ENCODE results near the gene TMEM175. TPM values are rescaled to one million over a fixed set of nuclear protein-coding genes. Genes with fewer than 3 reads are reported as not detected.

TMEM175 gene
- total RNA-seq, 5 donors from 2014 or later (not counting 1 experiment from before 2014, with no cell fraction given) = 44.3 to 60.9 (median 53.0) TPM

DNA sequence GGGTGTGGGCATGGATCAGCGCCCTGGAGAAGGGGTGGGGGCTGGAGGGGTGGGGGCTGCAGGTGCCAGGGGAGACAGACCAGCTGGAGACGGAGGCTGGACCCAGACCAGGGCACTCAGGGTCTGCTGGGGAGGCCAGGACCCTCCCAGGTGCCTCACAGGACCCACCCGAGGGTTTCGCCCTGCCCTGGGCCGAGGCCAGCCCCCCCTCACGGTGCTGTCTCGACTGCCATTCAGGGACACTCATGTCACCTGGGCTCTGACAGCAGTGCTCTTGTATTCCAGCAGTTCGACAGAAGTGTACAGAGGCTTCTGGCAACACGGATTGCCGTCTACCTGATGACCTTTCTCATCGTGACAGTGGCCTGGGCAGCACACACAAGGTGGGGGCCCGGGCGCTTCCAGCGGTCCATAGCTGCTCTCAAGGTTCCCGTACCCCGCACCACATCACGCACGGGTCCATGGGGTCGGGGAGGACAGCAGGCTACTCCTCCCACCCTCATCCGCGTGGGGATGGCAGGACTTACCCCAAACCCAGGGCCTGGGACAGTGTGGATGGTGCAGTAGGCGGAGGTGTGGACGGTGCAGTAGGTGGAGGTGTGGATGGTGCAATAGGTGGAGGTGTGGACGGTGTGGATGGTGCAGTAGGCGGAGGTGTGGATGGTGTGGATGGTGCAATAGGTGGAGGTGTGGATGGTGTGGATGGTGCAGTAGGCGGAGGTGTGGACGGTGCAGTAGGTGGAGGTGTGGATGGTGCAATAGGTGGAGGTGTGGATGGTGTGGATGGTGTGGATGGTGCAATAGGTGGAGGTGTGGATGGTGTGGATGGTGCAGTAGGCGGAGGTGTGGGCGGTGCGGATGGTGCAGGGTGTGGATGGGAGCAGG is 18.1 kb downstream of the TMEM175 start:
- Mint-ChIP-seq H3K36me3 (peaks cover 12% of the 10 kb centered on the region), H3K9me3 (no peaks in the 10 kb centered on the region), H3K27me3 (no peaks in the 10 kb centered on the region), H3K4me3 (no peak overlapping the region), H3K27ac (no peak overlapping the region), H3K4me1 (peaks cover under 1 to 13% (median 2%) of the 10 kb centered on the region in 3 donors)
- no peaks in the 10 kb centered on the region for H3K9me3 ChIP-seq
- no peaks in the 10 kb centered on the region for H3K27me3 ChIP-seq (replicated peaks in 1 of 2; ENCODE audit: control insufficient read depth in 2 of 2, extremely low read depth in 1 of 2, insufficient read depth in 2 of 2, low read length in 1 of 2)
- DNase-seq (no peak), ATAC-seq (replicated peaks in 1 of 4) (no peak)
- H3K27ac ChIP-seq (ENCODE audit: low read length) = no peak overlapping the region
- WGBS (ENCODE audit: insufficient coverage) = 88% methylated on average over 19 of the region's 30 CpGs
- H3K4me3 ChIP-seq (ENCODE audit: control insufficient read depth in 1 of 2, extremely low read depth in 1 of 2, low read length in 1 of 2) = no peak overlapping the region
- peaks cover 8 to 11% of the 10 kb centered on the region in 2 donors for H3K36me3 ChIP-seq (ENCODE audit: control insufficient read depth in 2 of 2, extremely low read depth in 1 of 2, insufficient read depth in 1 of 2, low read length in 1 of 2)
- ChIA-PET CTCF (no interaction called here), POLR2A (no interaction called here)
- H3K4me1 ChIP-seq (ENCODE audit: control insufficient read depth in 1 of 2, extremely low read depth in 1 of 2, insufficient read depth in 2 of 2, low read length in 2 of 2) = peaks cover 0 to 8% of the 10 kb centered on the region in 2 experiments

DNA sequence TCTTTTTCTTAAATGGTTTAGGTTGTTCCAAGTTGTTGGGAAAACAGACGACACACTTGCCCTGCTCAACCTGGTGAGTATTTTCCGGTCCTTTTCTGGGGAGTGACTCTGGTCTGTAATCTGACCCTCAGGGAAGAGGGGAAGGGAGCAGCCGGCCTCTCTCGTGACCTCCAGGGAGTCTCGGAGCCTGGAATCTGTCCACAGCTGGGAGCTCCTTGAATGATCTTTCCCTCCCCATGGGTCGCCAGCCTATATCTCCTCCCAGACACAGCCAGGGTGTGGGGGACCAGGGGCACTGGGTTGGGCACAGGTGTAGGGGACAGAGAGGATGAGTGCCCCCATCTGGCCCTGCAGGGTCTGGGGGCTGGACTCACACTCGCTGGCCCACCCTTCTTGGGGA is 18.9 kb downstream of the TMEM175 start:
- H3K27me3 Mint-ChIP-seq = no peaks in the 10 kb centered on the region
- no peak for DNase-seq
- CTCF ChIA-PET = no interaction called here
- no peak overlapping the region for H3K27ac Mint-ChIP-seq
- H3K27ac ChIP-seq (ENCODE audit: low read length) = no peak overlapping the region
- no peaks in the 10 kb centered on the region for H3K9me3 ChIP-seq
- H3K36me3 ChIP-seq (ENCODE audit: control insufficient read depth in 2 of 2, extremely low read depth in 1 of 2, insufficient read depth in 1 of 2, low read length in 1 of 2) = peaks cover 8 to 13% of the 10 kb centered on the region in 2 donors
- peaks cover 8% of the 10 kb centered on the region for H3K36me3 Mint-ChIP-seq
- H3K9me3 Mint-ChIP-seq = no peaks in the 10 kb centered on the region
- POLR2A ChIA-PET = no interaction called here
- H3K27me3 ChIP-seq (replicated peaks in 1 of 2; ENCODE audit: control insufficient read depth in 2 of 2, extremely low read depth in 1 of 2, insufficient read depth in 2 of 2, low read length in 1 of 2) = no peaks in the 10 kb centered on the region
- ATAC-seq (replicated peaks in 1 of 4) = no peak
- no peak overlapping the region for H3K4me3 ChIP-seq (ENCODE audit: control insufficient read depth in 1 of 2, extremely low read depth in 1 of 2, low read length in 1 of 2)
- peaks cover 0 to 6% of the 10 kb centered on the region in 2 experiments for H3K4me1 ChIP-seq (ENCODE audit: control insufficient read depth in 1 of 2, extremely low read depth in 1 of 2, insufficient read depth in 2 of 2, low read length in 2 of 2)
- no peak overlapping the region for H3K4me3 Mint-ChIP-seq
- peaks cover 0 to 5% (median 0%) of the 10 kb centered on the region in 3 donors for H3K4me1 Mint-ChIP-seq
- WGBS (ENCODE audit: insufficient coverage) = 100% methylated on average over 1 of the region's 7 CpGs

DNA sequence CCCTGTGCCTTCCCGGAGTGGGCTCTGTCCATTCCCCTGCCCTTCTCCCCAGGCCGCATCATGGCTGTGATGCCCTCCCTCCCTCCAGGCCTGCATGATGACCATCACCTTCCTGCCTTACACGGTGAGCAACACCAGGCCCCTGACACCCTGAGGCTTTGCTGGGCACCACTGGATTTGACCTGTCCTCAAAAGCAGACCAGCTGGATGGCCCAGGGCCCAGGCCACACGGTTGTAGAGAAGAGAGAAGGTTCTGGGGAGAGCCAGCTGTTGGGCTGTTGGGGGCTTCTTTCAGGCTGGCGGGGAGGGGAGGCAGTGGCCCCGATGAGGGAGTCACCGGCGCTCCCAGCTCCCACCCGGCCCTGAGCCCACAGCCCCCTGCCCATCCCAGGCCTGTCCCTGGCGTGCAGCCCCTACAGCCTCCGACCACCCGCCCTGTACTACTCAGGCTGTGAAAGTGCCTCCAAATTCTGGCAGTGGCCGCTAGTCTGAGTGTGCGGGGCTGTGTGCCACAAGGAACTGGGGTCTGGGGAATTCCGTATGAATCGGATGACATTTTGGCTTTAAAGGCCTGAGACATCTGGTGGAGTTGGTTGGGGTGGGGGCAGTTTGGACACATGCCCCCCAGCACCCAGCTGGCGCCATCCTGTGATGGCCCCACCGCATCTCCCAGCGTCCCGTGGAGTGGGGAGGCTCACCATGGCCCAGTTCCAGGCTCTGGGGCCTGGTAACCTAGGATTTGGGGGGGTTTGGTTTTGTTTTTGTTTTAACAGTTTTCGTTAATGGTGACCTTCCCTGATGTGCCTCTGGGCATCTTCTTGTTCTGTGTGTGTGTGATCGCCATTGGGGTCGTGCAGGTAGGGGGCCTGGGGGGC is 19.6 kb downstream of the TMEM175 start:
- 93% methylated on average over 14 of the region's 23 CpGs for WGBS (ENCODE audit: insufficient coverage)
- H3K27ac Mint-ChIP-seq = no peak overlapping the region

DNA sequence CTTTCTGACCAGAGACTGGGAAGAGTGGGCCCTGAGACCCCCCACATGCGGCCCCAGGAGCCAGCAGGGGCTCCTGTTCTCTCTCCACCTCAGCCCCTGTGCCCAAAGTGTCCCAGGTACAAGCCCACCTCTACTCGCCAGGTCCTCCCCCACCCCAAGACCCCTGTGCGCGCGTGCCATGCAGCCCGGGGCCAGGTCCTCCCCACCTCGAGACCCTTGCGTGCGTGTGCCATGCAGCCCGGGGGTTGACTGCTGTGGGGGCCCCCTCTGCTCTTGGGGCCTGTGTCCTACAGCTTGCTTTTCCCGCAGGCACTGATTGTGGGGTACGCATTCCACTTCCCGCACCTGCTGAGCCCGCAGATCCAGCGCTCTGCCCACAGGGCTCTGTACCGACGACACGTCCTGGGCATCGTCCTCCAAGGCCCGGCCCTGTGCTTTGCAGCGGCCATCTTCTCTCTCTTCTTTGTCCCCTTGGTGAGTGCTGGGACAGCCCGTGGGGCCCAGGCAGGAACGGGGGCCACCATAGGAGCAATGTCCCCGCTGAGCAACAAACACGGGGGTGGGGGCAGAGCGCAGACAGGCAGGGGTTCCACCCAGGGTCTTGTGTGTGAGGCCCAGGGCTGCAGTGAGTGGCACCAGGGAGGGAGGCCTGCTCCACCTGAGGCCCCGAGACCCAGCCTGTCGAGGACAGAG is 20.8 kb downstream of the TMEM175 start:
- H3K27ac Mint-ChIP-seq = no peak overlapping the region
- Histone ChIP-seq H3K36me3 (ENCODE audit: control insufficient read depth in 2 of 2, extremely low read depth in 1 of 2, insufficient read depth in 1 of 2, low read length in 1 of 2) (peaks cover 8 to 13% of the 10 kb centered on the region in 2 donors), H3K4me1 (ENCODE audit: control insufficient read depth in 1 of 2, extremely low read depth in 1 of 2, insufficient read depth in 2 of 2, low read length in 2 of 2) (no peaks in the 10 kb centered on the region), H3K27me3 (replicated peaks in 1 of 2; ENCODE audit: control insufficient read depth in 2 of 2, extremely low read depth in 1 of 2, insufficient read depth in 2 of 2, low read length in 1 of 2) (no peaks in the 10 kb centered on the region), H3K27ac (ENCODE audit: low read length) (no peak overlapping the region), H3K4me3 (ENCODE audit: control insufficient read depth in 1 of 2, extremely low read depth in 1 of 2, low read length in 1 of 2) (no peak overlapping the region), H3K9me3 (no peaks in the 10 kb centered on the region)
- H3K9me3 Mint-ChIP-seq = no peaks in the 10 kb centered on the region
- H3K36me3 Mint-ChIP-seq = peaks cover 8% of the 10 kb centered on the region
- 91% methylated on average over 25 of the region's 28 CpGs for WGBS (ENCODE audit: insufficient coverage)
- ATAC-seq (replicated peaks in 1 of 4) (no peak), DNase-seq (no peak)
- POLR2A ChIA-PET = no interaction called here
- CTCF ChIA-PET = no interaction called here
- H3K4me1 Mint-ChIP-seq = no peaks in the 10 kb centered on the region
- no peak overlapping the region for H3K4me3 Mint-ChIP-seq
- no peaks in the 10 kb centered on the region for H3K27me3 Mint-ChIP-seq

More for the DNA sequence above, 19.6 kb downstream of the TMEM175 start:
- DNase-seq (no peak), ATAC-seq (replicated peaks in 1 of 4) (no peak)
- H3K27me3 ChIP-seq (replicated peaks in 1 of 2; ENCODE audit: control insufficient read depth in 2 of 2, extremely low read depth in 1 of 2, insufficient read depth in 2 of 2, low read length in 1 of 2) = no peaks in the 10 kb centered on the region
- no peak overlapping the region for H3K4me3 ChIP-seq (ENCODE audit: control insufficient read depth in 1 of 2, extremely low read depth in 1 of 2, low read length in 1 of 2)
- no peaks in the 10 kb centered on the region for H3K27me3 Mint-ChIP-seq
- POLR2A ChIA-PET = no interaction called here
- no peak overlapping the region for H3K27ac ChIP-seq (ENCODE audit: low read length)
- H3K4me1 ChIP-seq (ENCODE audit: control insufficient read depth in 1 of 2, extremely low read depth in 1 of 2, insufficient read depth in 2 of 2, low read length in 2 of 2) = no peaks in the 10 kb centered on the region
- no peaks in the 10 kb centered on the region for H3K4me1 Mint-ChIP-seq
- H3K9me3 Mint-ChIP-seq = no peaks in the 10 kb centered on the region
- H3K9me3 ChIP-seq = no peaks in the 10 kb centered on the region
- CTCF ChIA-PET = no interaction called here
- peaks cover 8 to 13% of the 10 kb centered on the region in 2 donors for H3K36me3 ChIP-seq (ENCODE audit: control insufficient read depth in 2 of 2, extremely low read depth in 1 of 2, insufficient read depth in 1 of 2, low read length in 1 of 2)
- H3K36me3 Mint-ChIP-seq = peaks cover 8% of the 10 kb centered on the region
- H3K4me3 Mint-ChIP-seq = no peak overlapping the region

DNA sequence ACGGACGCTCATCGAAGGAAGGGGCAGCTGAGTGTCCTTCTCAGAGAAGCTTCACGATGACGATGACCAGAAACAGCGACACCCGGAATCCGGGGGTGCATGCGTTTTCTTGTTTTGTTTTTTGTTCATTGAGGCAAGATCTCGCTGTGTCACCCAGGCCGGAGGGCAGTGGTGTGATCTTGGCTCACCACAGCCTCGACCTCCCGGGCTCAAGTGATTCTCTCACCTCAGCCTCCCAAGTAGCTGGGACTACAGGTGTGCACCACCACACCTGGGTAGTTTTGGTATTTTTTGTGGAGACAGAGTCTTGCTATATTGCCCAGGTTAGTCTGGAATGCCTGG is 21.3 kb downstream of the TMEM175 start:
- no peaks in the 10 kb centered on the region for H3K27me3 Mint-ChIP-seq
- Histone ChIP-seq H3K9me3 (no peaks in the 10 kb centered on the region), H3K4me3 (ENCODE audit: control insufficient read depth in 1 of 2, extremely low read depth in 1 of 2, low read length in 1 of 2) (no peak overlapping the region), H3K27ac (ENCODE audit: low read length) (no peak overlapping the region), H3K27me3 (replicated peaks in 1 of 2; ENCODE audit: control insufficient read depth in 2 of 2, extremely low read depth in 1 of 2, insufficient read depth in 2 of 2, low read length in 1 of 2) (no peaks in the 10 kb centered on the region), H3K36me3 (ENCODE audit: control insufficient read depth in 2 of 2, extremely low read depth in 1 of 2, insufficient read depth in 1 of 2, low read length in 1 of 2) (peaks cover 10 to 13% of the 10 kb centered on the region in 2 donors), H3K4me1 (ENCODE audit: control insufficient read depth in 1 of 2, extremely low read depth in 1 of 2, insufficient read depth in 2 of 2, low read length in 2 of 2) (no peaks in the 10 kb centered on the region)
- CTCF ChIA-PET = no interaction called here
- POLR2A ChIA-PET = no interaction called here
- H3K9me3 Mint-ChIP-seq = no peaks in the 10 kb centered on the region
- ATAC-seq (replicated peaks in 1 of 4) (no peak), DNase-seq (no peak)
- H3K4me1 Mint-ChIP-seq = no peaks in the 10 kb centered on the region
- no peak overlapping the region for H3K27ac Mint-ChIP-seq
- WGBS (ENCODE audit: insufficient coverage) = 98% methylated on average over 9 of the region's 13 CpGs
- H3K36me3 Mint-ChIP-seq = peaks cover 9% of the 10 kb centered on the region
- H3K4me3 Mint-ChIP-seq = no peak overlapping the region

DNA sequence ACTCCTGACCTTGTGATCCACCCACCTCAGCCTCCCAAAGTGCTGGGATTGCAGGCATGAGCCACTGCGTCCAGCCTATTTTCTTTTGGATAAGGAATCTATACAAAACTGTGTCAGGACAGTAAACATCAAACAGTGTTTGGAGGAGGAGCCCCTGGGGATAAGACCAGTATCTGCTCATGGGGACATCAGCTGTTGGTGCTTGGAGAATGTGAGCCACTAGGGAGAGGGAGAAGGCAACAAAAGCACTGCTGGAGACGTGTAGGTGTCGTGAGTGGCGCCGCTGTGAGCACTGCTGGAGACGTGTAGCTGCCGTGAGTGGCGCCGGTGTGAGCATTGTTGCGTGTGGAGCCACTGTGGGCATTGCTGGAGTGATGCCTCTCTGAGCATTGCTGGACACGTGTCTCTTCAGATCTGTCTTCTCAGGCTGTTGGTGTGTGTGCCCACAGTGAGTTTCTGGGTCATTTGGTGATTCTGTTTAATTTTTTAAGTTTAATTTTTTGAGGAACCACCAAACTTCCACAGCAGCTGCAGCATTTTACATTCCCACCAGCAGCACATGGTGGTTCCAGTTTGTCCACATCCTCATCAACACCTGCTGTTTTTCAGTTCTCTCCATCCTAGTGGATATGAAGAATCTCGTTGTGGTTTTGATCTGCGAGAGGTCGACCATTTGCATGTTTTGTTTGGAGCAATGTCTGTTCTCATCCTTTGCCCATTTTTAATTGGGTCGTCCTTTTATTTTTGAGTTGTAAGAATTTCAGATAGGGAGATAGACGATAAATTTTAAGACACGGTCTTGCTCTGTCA is 22.2 kb downstream of the TMEM175 start:
- no peaks in the 10 kb centered on the region for H3K27me3 ChIP-seq (replicated peaks in 1 of 2; ENCODE audit: control insufficient read depth in 2 of 2, extremely low read depth in 1 of 2, insufficient read depth in 2 of 2, low read length in 1 of 2)
- no peaks in the 10 kb centered on the region for H3K4me1 ChIP-seq (ENCODE audit: control insufficient read depth in 1 of 2, extremely low read depth in 1 of 2, insufficient read depth in 2 of 2, low read length in 2 of 2)
- no peak overlapping the region for H3K27ac ChIP-seq (ENCODE audit: low read length)
- 100% methylated on average over 1 of the region's 17 CpGs for WGBS (ENCODE audit: insufficient coverage)
- H3K4me3 Mint-ChIP-seq = no peak overlapping the region
- no peaks in the 10 kb centered on the region for H3K27me3 Mint-ChIP-seq
- ChIA-PET CTCF (no interaction called here), POLR2A (no interaction called here)
- no peaks in the 10 kb centered on the region for H3K9me3 Mint-ChIP-seq
- peaks cover 10 to 16% of the 10 kb centered on the region in 2 donors for H3K36me3 ChIP-seq (ENCODE audit: control insufficient read depth in 2 of 2, extremely low read depth in 1 of 2, insufficient read depth in 1 of 2, low read length in 1 of 2)
- no peak for ATAC-seq (replicated peaks in 1 of 4)
- H3K9me3 ChIP-seq = no peaks in the 10 kb centered on the region
- H3K27ac Mint-ChIP-seq = peak overlapping the region in 1 of 2 donors; percentile 69
- no peaks in the 10 kb centered on the region for H3K4me1 Mint-ChIP-seq
- H3K4me3 ChIP-seq (ENCODE audit: control insufficient read depth in 1 of 2, extremely low read depth in 1 of 2, low read length in 1 of 2) = no peak overlapping the region
- DNase-seq = no peak
- H3K36me3 Mint-ChIP-seq = peaks cover 14% of the 10 kb centered on the region
